Endothelial cell of umbilical vein (primary cell): ENCODE measurements around the gene SPINT1.

ENCODE experiments used
- CTCF ChIP-seq, 2 donors: IDR thresholded peaks; 1 replicate in 1 of 2; 2 replicates in 1 of 2; pipeline ENCODE4 v1.5.1; 2011; ENCODE audit warnings: low read length in 2 of 2, mild to moderate bottlenecking in 2 of 2, moderate library complexity in 2 of 2, control low read depth in 1 of 2, inconsistent platforms in 1 of 2, low read depth in 1 of 2; ENCODE audit not compliant: insufficient read depth in 1 of 2; ENCODE audit errors: extremely low read depth in 1 of 2
- EZH2 ChIP-seq: IDR thresholded peaks from 2 replicates; pipeline ENCODE4 v1.6.1; 2012; ENCODE audit warnings: borderline replicate concordance, low read depth, mild to moderate bottlenecking, moderate library complexity, low read length, inconsistent platforms; ENCODE audit not compliant: severe bottlenecking
- POLR2A ChIP-seq: IDR thresholded peaks from 2 replicates; pipeline ENCODE4 v1.6.1; 2012; ENCODE audit warnings: low read depth, mild to moderate bottlenecking, control low read depth, low read length
- POLR2AphosphoS5 ChIP-seq: IDR thresholded peaks from 2 replicates; pipeline ENCODE4 v1.6.1; 2012; ENCODE audit warnings: low read depth, mild to moderate bottlenecking, control low read depth, low read length, moderate library complexity; ENCODE audit not compliant: insufficient read depth

- TF ChIP-seq CTCF (IDR thresholded peaks at IDR 0.05; ENCODE audit: extremely low read depth in 1 of 2, insufficient read depth in 1 of 2, low read depth in 1 of 2, low read length in 2 of 2) (no peak), POLR2AphosphoS5 (no peak), EZH2 (no peak), POLR2A (no peak)
Measured at GRCh38 chr15:40796512-40796911, 47.3 kb upstream of the SPINT1 start.
